ENCODE results near the gene PTPN7.

Gene PTPN7

DNA sequence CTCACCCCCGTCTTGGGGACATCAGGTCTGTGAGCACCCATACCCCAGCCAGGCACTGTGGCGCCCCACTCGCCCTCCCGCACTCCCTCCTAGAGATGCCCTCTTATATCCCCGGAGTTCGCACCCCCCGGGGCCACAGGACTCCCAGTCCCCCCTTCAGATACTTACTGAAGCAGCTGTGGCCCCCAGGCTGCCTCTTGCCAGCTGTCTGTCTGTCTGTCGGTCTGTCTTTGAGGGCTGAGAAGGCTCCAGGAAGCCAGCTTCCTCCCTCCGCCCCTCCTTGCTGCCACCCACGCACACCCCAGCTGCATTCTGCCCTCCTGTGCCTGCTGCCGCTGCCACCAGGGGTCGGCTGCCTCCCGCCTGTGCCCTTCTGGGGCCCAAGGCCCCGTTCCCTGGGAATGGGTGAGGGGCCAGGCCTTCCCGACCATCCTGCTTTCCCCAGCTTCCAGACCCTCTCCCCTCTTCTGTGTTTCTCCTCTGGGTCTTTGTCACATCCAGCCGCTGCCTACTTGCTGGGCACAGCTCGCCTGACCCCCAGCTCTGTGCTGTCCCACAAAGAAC is at the start of gene PTPN7:
Gene PTPN7, minus strand, starts transcription at position 226 of the 564 bp plus-strand sequence. CDS start 1,200 bp downstream, outside the sequence.
- H3K4me3 ChIP-seq (ENCODE audit: low read length), result no peak within 1 kb of the TSS
- DNase-seq (ENCODE audit: low read depth), result no peak
- TF ChIP-seq, protein P1, sequence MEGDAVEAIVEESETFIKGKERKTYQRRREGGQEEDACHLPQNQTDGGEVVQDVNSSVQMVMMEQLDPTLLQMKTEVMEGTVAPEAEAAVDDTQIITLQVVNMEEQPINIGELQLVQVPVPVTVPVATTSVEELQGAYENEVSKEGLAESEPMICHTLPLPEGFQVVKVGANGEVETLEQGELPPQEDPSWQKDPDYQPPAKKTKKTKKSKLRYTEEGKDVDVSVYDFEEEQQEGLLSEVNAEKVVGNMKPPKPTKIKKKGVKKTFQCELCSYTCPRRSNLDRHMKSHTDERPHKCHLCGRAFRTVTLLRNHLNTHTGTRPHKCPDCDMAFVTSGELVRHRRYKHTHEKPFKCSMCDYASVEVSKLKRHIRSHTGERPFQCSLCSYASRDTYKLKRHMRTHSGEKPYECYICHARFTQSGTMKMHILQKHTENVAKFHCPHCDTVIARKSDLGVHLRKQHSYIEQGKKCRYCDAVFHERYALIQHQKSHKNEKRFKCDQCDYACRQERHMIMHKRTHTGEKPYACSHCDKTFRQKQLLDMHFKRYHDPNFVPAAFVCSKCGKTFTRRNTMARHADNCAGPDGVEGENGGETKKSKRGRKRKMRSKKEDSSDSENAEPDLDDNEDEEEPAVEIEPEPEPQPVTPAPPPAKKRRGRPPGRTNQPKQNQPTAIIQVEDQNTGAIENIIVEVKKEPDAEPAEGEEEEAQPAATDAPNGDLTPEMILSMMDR (conservative IDR thresholded peaks at IDR 0.05; ENCODE audit: low read depth, low read length), result no peak

DNA sequence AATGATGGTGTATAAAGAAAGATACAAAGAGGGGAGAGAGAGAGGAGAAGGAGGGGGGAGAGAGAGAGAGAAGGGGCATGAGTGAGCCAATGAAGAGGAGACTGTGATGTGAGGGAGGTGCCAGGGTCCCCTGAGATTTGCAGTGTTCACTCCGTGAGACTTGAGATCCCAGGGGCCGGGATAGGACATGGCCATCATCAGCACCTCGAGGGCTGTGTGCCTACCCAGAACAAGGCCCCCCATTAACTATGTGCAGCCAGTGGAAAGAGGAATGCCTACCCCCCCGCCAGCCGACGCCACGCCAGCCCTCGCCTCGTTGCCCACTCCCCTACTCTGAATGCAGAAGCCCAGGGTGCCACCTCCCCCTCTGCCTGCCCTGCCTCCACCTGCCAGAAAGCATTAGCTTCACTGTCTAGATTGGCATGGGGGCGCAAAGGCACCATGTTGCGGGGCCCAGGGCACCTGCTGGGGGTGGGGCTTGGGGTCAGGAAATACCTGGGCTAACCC is 48.0 kb upstream of the PTPN7 start:
- no peak overlapping the region for H3K4me3 ChIP-seq (ENCODE audit: low read length)
- TF ChIP-seq, protein P1 (conservative IDR thresholded peaks at IDR 0.05; ENCODE audit: low read depth, low read length), result no peak
- DNase-seq (ENCODE audit: low read depth), result no peak

GRCh38 chr1:202207292-202207691 is 46.9 kb upstream of the PTPN7 start:
- DNase-seq (ENCODE audit: low read depth), result peak; percentile 24

GRCh38 chr1:202205523-202206190 is 45.3 kb upstream of the PTPN7 start:
- TF ChIP-seq, protein P1 (conservative IDR thresholded peaks at IDR 0.05; ENCODE audit: low read depth, low read length), result peak; percentile 55
- H3K4me3 ChIP-seq (ENCODE audit: low read length), result no peak overlapping the region
- no peak for DNase-seq (ENCODE audit: low read depth)

More at GRCh38 chr1:202207292-202207691, 46.9 kb upstream of the PTPN7 start:
- TF ChIP-seq, protein P1 (conservative IDR thresholded peaks at IDR 0.05; ENCODE audit: low read depth, low read length), result peak; percentile 48
- H3K4me3 ChIP-seq (ENCODE audit: low read length), result no peak overlapping the region

- DNase-seq (ENCODE audit: low read depth), result no peak
- TF ChIP-seq, protein P1 (conservative IDR thresholded peaks at IDR 0.05; ENCODE audit: low read depth, low read length), result no peak
- H3K4me3 ChIP-seq (ENCODE audit: low read length), result no peak overlapping the region
These were observed 43.7 kb upstream of the PTPN7 start for GRCh38 chr1:202204065-202204464.

GRCh38 chr1:202203238-202204039 is 43.0 kb upstream of the PTPN7 start:
- no peak for DNase-seq (ENCODE audit: low read depth)
- TF ChIP-seq, protein P1 (conservative IDR thresholded peaks at IDR 0.05; ENCODE audit: low read depth, low read length), result no peak
- no peak overlapping the region for H3K4me3 ChIP-seq (ENCODE audit: low read length)

Measured in retinal pigment epithelial cell (primary cell).